Chondrocyte (in vitro differentiated cells): ENCODE data around the gene HDHD2. TPM values are rescaled to one million over a fixed set of nuclear protein-coding genes. Genes with fewer than 3 reads are reported as not detected.
A peak's percentile ranks its signal among the peaks of the same experiment; 100 is the strongest.
"Not testable (repeated sequence)": the region's sequence is repeated elsewhere in the genome, so short reads cannot be mapped to it uniquely, and the experiment has no call there.

Experiments used
- DNase-seq: peaks from one replicate; pipeline ENCODE4 v3.0.0; 2021; ENCODE audit warnings: mixed read lengths, low spot score
- H3K27ac Mint-ChIP-seq: one replicate; pipeline ENCODE4 v1.8.0; 2021; ENCODE audit warnings: mild to moderate bottlenecking, moderate library complexity, mixed read lengths; ENCODE audit not compliant: unreplicated experiment
- H3K27me3 Mint-ChIP-seq: 2 replicates; pipeline ENCODE4 v1.8.0; 2021; ENCODE audit warnings: low read depth, mixed read lengths
- H3K36me3 Mint-ChIP-seq: 2 replicates; pipeline ENCODE4 v1.8.0; 2021; ENCODE audit warnings: low read depth, mixed read lengths
- H3K4me1 Mint-ChIP-seq: 2 replicates; pipeline ENCODE4 v1.8.0; 2021; ENCODE audit warnings: low read depth, mild to moderate bottlenecking, mixed read lengths
- H3K4me3 Mint-ChIP-seq: one replicate; pipeline ENCODE4 v1.8.0; 2021; ENCODE audit warnings: mild to moderate bottlenecking, moderate library complexity, mixed read lengths; ENCODE audit not compliant: unreplicated experiment
- H3K9me3 Mint-ChIP-seq: 2 replicates; pipeline ENCODE4 v1.8.0; 2021; ENCODE audit warnings: low read depth, mixed read lengths
- CTCF ChIP-seq: fragments of 200-600 bp; sonication (generic); IDR thresholded peaks from 2 replicates; pipeline ENCODE4 v1.5.0; 2021; ENCODE audit warnings: antibody characterized with exemption, mild to moderate bottlenecking, moderate library complexity
- total RNA-seq: library from RNA; stranded (reverse); gene quantifications from 3 replicates; pipeline ENCODE4 v1.2.1, GENCODE V29; 2021

HDHD2 gene
- total RNA-seq, 1 donor from 2014 or later, result 16.8 TPM

GRCh38 chr18:47160256-47160655, 10.0 kb upstream of the HDHD2 start:
- Mint-ChIP-seq H3K27me3 (no peaks in the 10 kb centered on the region), H3K4me3 (no peak overlapping the region), H3K9me3 (no peaks in the 10 kb centered on the region), H3K4me1 (peaks cover 16% of the 10 kb centered on the region), H3K36me3 (peaks cover 1% of the 10 kb centered on the region), H3K27ac (no peak overlapping the region)
- DNase-seq, result no peak
- no peak for TF ChIP-seq CTCF

- not testable (repeated sequence) for H3K4me1 Mint-ChIP-seq, H3K4me3 Mint-ChIP-seq, H3K27me3 Mint-ChIP-seq, DNase-seq, H3K36me3 Mint-ChIP-seq, H3K9me3 Mint-ChIP-seq, H3K27ac Mint-ChIP-seq
Measured at GRCh38 chr18:47158404-47158803, 8.1 kb upstream of the HDHD2 start.

- Mint-ChIP-seq H3K4me1 (peaks cover 33% of the 10 kb centered on the region), H3K4me3 (peak overlapping the region; percentile 90), H3K36me3 (peaks cover 3% of the 10 kb centered on the region), H3K9me3 (no peaks in the 10 kb centered on the region), H3K27me3 (no peaks in the 10 kb centered on the region), H3K27ac (peak overlapping the region; percentile 93)
- no peak for DNase-seq
- TF ChIP-seq CTCF, result no peak
Measured at GRCh38 chr18:47151439-47151838, 1.1 kb upstream of the HDHD2 start.

GRCh38 chr18:47150824-47151366, 595 bp upstream of the HDHD2 start:
- Mint-ChIP-seq H3K4me3 (peak overlapping the region; percentile 90), H3K4me1 (peaks cover 32% of the 10 kb centered on the region), H3K27me3 (no peaks in the 10 kb centered on the region), H3K36me3 (peaks cover 3% of the 10 kb centered on the region), H3K9me3 (no peaks in the 10 kb centered on the region), H3K27ac (peak overlapping the region; percentile 93)
- no peak for DNase-seq
- TF ChIP-seq CTCF, result no peak

GRCh38 chr18:47149457-47150028, 757 bp downstream of the HDHD2 start:
- H3K27ac Mint-ChIP-seq, result peak overlapping the region; percentile 93
- no peaks in the 10 kb centered on the region for H3K27me3 Mint-ChIP-seq
- DNase-seq, result no peak
- H3K9me3 Mint-ChIP-seq, result no peaks in the 10 kb centered on the region
- peaks cover 3% of the 10 kb centered on the region for H3K36me3 Mint-ChIP-seq
- H3K4me3 Mint-ChIP-seq, result peak overlapping the region; percentile 90
- no peak for TF ChIP-seq CTCF
- H3K4me1 Mint-ChIP-seq, result peaks cover 32% of the 10 kb centered on the region

GRCh38 chr18:47146206-47146605, 4.1 kb downstream of the HDHD2 start:
- Mint-ChIP-seq H3K4me3 (no peak overlapping the region), H3K27ac (no peak overlapping the region), H3K9me3 (no peaks in the 10 kb centered on the region), H3K4me1 (peaks cover 35% of the 10 kb centered on the region), H3K36me3 (no peaks in the 10 kb centered on the region), H3K27me3 (no peaks in the 10 kb centered on the region)
- TF ChIP-seq CTCF, result no peak
- no peak for DNase-seq
